NCI-H2081 treated with DMSO at 0.1 percent for 48 hours (cell line): ENCODE data around the gene SYPL1.

Experiments
- DNase-seq: peaks from one replicate; lab custom pipeline; 2025; lab: John Stamatoyannopoulos, UW

SYPL1 gene

GRCh38 chr7:106121189-106121810 lies 9.2 kb upstream of the SYPL1 start:
- no peak for DNase-seq

GRCh38 chr7:106120500-106120899 lies 8.4 kb upstream of the SYPL1 start:
- DNase-seq: no peak

GRCh38 chr7:106119719-106120118 lies 7.6 kb upstream of the SYPL1 start:
- no peak for DNase-seq

GRCh38 chr7:106117786-106118544 lies 5.9 kb upstream of the SYPL1 start:
- no peak for DNase-seq

- DNase-seq: no peak
Observed at GRCh38 chr7:106116161-106116704, 4.1 kb upstream of the SYPL1 start.

GRCh38 chr7:106114716-106115383 lies 2.7 kb upstream of the SYPL1 start:
- DNase-seq: no peak

- no peak for DNase-seq
Observed at GRCh38 chr7:106112972-106113421, 885 bp upstream of the SYPL1 start.

- DNase-seq: no peak
Observed at GRCh38 chr7:106111655-106112117, 426 bp downstream of the SYPL1 start.

GRCh38 chr7:106110885-106111654 lies 1.0 kb downstream of the SYPL1 start:
- DNase-seq: no peak

GRCh38 chr7:106110238-106110560 lies 1.9 kb downstream of the SYPL1 start:
- no peak for DNase-seq

GRCh38 chr7:106109521-106110237 lies 2.4 kb downstream of the SYPL1 start:
- no peak for DNase-seq

- no peak for DNase-seq
Observed at GRCh38 chr7:106108991-106109390, 3.1 kb downstream of the SYPL1 start.

- no peak for DNase-seq
Observed at GRCh38 chr7:106104721-106105260, 7.3 kb downstream of the SYPL1 start.

GRCh38 chr7:106102387-106102966 lies 9.6 kb downstream of the SYPL1 start:
- DNase-seq: no peak

- no peak for DNase-seq
Observed at GRCh38 chr7:106101726-106102125, 10.4 kb downstream of the SYPL1 start.

GRCh38 chr7:106100863-106101629 lies 11.1 kb downstream of the SYPL1 start:
- no peak for DNase-seq

GRCh38 chr7:106099539-106099938 lies 12.6 kb downstream of the SYPL1 start:
- DNase-seq: no peak

GRCh38 chr7:106098889-106099288 lies 13.2 kb downstream of the SYPL1 start:
- no peak for DNase-seq

- DNase-seq: no peak
Observed at GRCh38 chr7:106095634-106096033, 16.5 kb downstream of the SYPL1 start.

GRCh38 chr7:106094780-106095179 lies 17.3 kb downstream of the SYPL1 start:
- no peak for DNase-seq
